Gastrocnemius medialis (tissue), 4 donors: ENCODE data around the gene GABBR1. TPM values are rescaled to one million over a fixed set of nuclear protein-coding genes. Genes with fewer than 3 reads are reported as not detected.
"Not testable (repeated sequence)": the region's sequence is repeated elsewhere in the genome, so short reads cannot be mapped to it uniquely, and the experiment has no call there.

Experiments used
- ATAC-seq, 2 donors: fragments of 150-250 bp; one replicate each; pipeline ENCODE4 v1.9.1; 2016
- DNase-seq, 2 donors: peaks; one replicate each; pipeline ENCODE4 v3.0.0-alpha.2; 2019
- H3K27ac ChIP-seq, 4 donors: fragments of 200-600 bp; sonication (generic); 1 replicate in 1 of 4; 2 replicates in 3 of 4; pipeline ENCODE4 v1.5.1; 2016 to 2018; ENCODE audit warnings: mild to moderate bottlenecking in 2 of 4, moderate library complexity in 1 of 4
- H3K27me3 ChIP-seq, 3 donors: fragments of 200-600 bp; sonication (generic) in 2 of 3; 1 replicate in 1 of 3; 2 replicates in 2 of 3; pipeline versions ENCODE4 v1.5.1 to v1.6.0; 2016 to 2019; ENCODE audit warnings: mild to moderate bottlenecking in 1 of 3, moderate library complexity in 1 of 3
- H3K36me3 ChIP-seq, 2 donors: fragments of 200-600 bp; sonication (generic) in 1 of 2; one replicate each; pipeline ENCODE4 v1.5.1; 2017 to 2018
- H3K4me1 ChIP-seq, 2 donors: fragments of 200-600 bp; sonication (generic) in 1 of 2; one replicate each; pipeline ENCODE4 v1.5.1; 2016 to 2017; ENCODE audit warnings: mild to moderate bottlenecking in 2 of 2
- H3K4me3 ChIP-seq, 4 donors: fragments of 200-600 bp; sonication (generic) in 3 of 4; 1 replicate in 1 of 4; 2 replicates in 3 of 4; pipeline ENCODE4 v1.5.1; 2016 to 2019; ENCODE audit warnings: mild to moderate bottlenecking in 2 of 4
- H3K9me3 ChIP-seq, 3 donors: fragments of 200-600 bp; sonication (generic) in 2 of 3; 1 replicate in 1 of 3; 2 replicates in 2 of 3; pipeline ENCODE4 v1.5.1; 2016 to 2019
- POLR2A ChIP-seq, 2 donors: fragments of 450-650 bp; IDR thresholded peaks; one replicate each; pipeline ENCODE4 v1.6.1; 2017; ENCODE audit warnings: antibody characterized with exemption in 2 of 2, mild to moderate bottlenecking in 2 of 2, moderate library complexity in 2 of 2
- in situ Hi-C, 4 donors: fragments of 200-750 bp; cut with MboI; loops; one replicate each; pipeline versions ENCODE4 v1.15.0 to v1.8.0; 2017; ENCODE audit warnings: low sequenced_read_pairs in 4 of 4
- intact Hi-C: fragments of 100-400 bp; cut with DNase I; formaldehyde crosslinking; loops from one replicate; pipeline ENCODE4 v1.15.1; 2023; ENCODE audit warnings: low total_unique reads
- total RNA-seq, 4 donors: library from RNA; depleted of rRNA; stranded (reverse); fragments of >200 nt; gene quantifications; one replicate each; pipeline versions ENCODE4 v1.1.0 to v1.2.3, GENCODE V29; 2016
- TF ChIP-seq, protein P1 (sequence below), 5 experiments: fragments of 450-650 bp in 3 of 5; fragments of 200-600 bp in 2 of 5; sonication (generic) in 2 of 5; IDR thresholded peaks in 4 of 5; conservative IDR thresholded peaks in 1 of 5; 1 replicate in 4 of 5; 2 replicates in 1 of 5; pipeline ENCODE4 v1.5.1; 2016 to 2019; ENCODE audit warnings: antibody characterized with exemption in 5 of 5, mild to moderate bottlenecking in 3 of 5, moderate library complexity in 3 of 5

GABBR1 gene
- total RNA-seq, 4 donors from 2014 or later: 1.0 to 3.8 (median 3.1) TPM

DNA sequence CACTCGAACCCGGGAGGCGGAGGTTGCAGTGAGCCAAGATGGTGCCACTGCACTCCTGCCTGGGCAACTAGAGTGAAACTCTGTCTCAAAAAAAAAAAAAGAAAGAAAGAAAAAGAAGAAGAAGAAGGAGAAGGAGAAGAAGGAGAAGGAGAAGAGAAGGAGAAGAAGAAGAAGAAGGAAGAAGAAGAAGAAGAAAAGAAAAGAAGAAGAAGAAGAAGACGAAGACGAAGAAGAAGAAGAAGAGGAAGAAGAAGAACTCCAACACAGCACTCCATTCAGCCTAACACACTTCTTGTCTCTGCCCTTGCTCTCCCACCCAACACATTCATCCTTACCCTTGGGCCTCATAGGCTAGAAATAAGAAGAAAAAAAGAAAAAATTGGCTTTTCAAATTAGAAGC, 41.0 kb upstream of the GABBR1 start:
- in situ Hi-C loops: no loop called here
- no peak for DNase-seq
- no peaks in the 10 kb centered on the region for H3K4me1 ChIP-seq

GRCh38 chr6:29673161-29673560, 40.2 kb upstream of the GABBR1 start:
- ATAC-seq (no peak), DNase-seq (no peak)
- in situ Hi-C loops (no loop called here), intact Hi-C loops (no loop called here)
- Histone ChIP-seq H3K4me3 (no peak overlapping the region), H3K27me3 (peaks cover 0 to 11% (median 0%) of the 10 kb centered on the region in 3 donors), H3K9me3 (no peaks in the 10 kb centered on the region), H3K27ac (no peak overlapping the region), H3K36me3 (no peaks in the 10 kb centered on the region), H3K4me1 (no peaks in the 10 kb centered on the region)
- TF ChIP-seq, protein P1, sequence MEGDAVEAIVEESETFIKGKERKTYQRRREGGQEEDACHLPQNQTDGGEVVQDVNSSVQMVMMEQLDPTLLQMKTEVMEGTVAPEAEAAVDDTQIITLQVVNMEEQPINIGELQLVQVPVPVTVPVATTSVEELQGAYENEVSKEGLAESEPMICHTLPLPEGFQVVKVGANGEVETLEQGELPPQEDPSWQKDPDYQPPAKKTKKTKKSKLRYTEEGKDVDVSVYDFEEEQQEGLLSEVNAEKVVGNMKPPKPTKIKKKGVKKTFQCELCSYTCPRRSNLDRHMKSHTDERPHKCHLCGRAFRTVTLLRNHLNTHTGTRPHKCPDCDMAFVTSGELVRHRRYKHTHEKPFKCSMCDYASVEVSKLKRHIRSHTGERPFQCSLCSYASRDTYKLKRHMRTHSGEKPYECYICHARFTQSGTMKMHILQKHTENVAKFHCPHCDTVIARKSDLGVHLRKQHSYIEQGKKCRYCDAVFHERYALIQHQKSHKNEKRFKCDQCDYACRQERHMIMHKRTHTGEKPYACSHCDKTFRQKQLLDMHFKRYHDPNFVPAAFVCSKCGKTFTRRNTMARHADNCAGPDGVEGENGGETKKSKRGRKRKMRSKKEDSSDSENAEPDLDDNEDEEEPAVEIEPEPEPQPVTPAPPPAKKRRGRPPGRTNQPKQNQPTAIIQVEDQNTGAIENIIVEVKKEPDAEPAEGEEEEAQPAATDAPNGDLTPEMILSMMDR (IDR thresholded peaks at IDR 0.05 in 4 of 5, conservative IDR thresholded peaks at IDR 0.05 in 1 of 5): no peak
- no peak for TF ChIP-seq POLR2A (IDR thresholded peaks at IDR 0.05)

More for the DNA sequence above, 41.0 kb upstream of the GABBR1 start:
- TF ChIP-seq, protein P1 (IDR thresholded peaks at IDR 0.05 in 4 of 5, conservative IDR thresholded peaks at IDR 0.05 in 1 of 5): no peak
- no peak for TF ChIP-seq POLR2A (IDR thresholded peaks at IDR 0.05)
- Histone ChIP-seq H3K4me3 (no peak overlapping the region), H3K27ac (no peak overlapping the region), H3K27me3 (peaks cover 0 to 11% (median 0%) of the 10 kb centered on the region in 3 donors), H3K36me3 (no peaks in the 10 kb centered on the region), H3K9me3 (no peaks in the 10 kb centered on the region)
- ATAC-seq: no peak
- intact Hi-C loops: no loop called here

GRCh38 chr6:29672116-29672515, 39.1 kb upstream of the GABBR1 start:
- H3K4me3 ChIP-seq, H3K9me3 ChIP-seq, in situ Hi-C loops, H3K4me1 ChIP-seq, intact Hi-C loops, H3K36me3 ChIP-seq, DNase-seq, H3K27ac ChIP-seq, ATAC-seq: not testable (repeated sequence)
- peaks cover 0 to 14% (median 7%) of the 10 kb centered on the region in 3 donors for H3K27me3 ChIP-seq

- TF ChIP-seq, protein P1 (IDR thresholded peaks at IDR 0.05 in 4 of 5, conservative IDR thresholded peaks at IDR 0.05 in 1 of 5): no peak
- TF ChIP-seq POLR2A (IDR thresholded peaks at IDR 0.05): no peak
- DNase-seq (no peak), ATAC-seq (no peak)
- Histone ChIP-seq H3K4me3 (no peak overlapping the region), H3K36me3 (no peaks in the 10 kb centered on the region), H3K4me1 (no peaks in the 10 kb centered on the region), H3K27ac (no peak overlapping the region), H3K9me3 (no peaks in the 10 kb centered on the region), H3K27me3 (peaks cover 0 to 17% (median 7%) of the 10 kb centered on the region in 3 donors)
- in situ Hi-C loops: no loop called here
- intact Hi-C loops: no loop called here
Measured at GRCh38 chr6:29671026-29671425, 38.0 kb upstream of the GABBR1 start.

DNA sequence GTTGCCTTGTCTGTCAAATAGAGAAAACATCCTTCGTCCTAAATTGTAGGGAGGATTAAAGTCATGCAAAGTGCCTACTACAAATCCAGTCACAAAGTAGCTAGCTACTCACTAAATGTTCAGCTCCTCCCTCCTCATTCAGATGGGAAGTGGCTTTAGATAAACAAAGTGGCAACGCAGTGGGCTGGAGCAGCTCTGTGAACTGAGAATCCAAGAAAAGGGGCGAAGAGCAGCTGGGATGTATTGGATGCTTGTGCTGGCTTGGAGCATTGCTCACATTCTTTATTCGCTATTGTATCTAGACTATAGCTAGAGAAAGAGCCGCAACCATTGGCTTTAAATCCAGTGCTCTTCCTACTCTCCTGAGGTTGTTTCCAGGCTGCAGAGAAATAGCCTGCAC, 34.2 kb upstream of the GABBR1 start:
- Histone ChIP-seq H3K27ac (no peak overlapping the region), H3K36me3 (no peaks in the 10 kb centered on the region), H3K4me3 (no peak overlapping the region), H3K9me3 (no peaks in the 10 kb centered on the region), H3K27me3 (peaks cover 5 to 30% (median 19%) of the 10 kb centered on the region in 3 donors), H3K4me1 (no peaks in the 10 kb centered on the region)
- in situ Hi-C loops (no loop called here), intact Hi-C loops (no loop called here)
- ATAC-seq (no peak), DNase-seq (no peak)
- TF ChIP-seq, protein P1 (IDR thresholded peaks at IDR 0.05 in 4 of 5, conservative IDR thresholded peaks at IDR 0.05 in 1 of 5): no peak
- no peak for TF ChIP-seq POLR2A (IDR thresholded peaks at IDR 0.05)
